Keratinocyte (primary cell): ENCODE measurements around the gene MED12L.

Source experiments
- CTCF ChIP-seq, 3 experiments: IDR thresholded peaks in 1 of 3; conservative IDR thresholded peaks in 1 of 3; optimal IDR thresholded peaks in 1 of 3; 2 replicates in 2 of 3; 3 replicates in 1 of 3; pipeline versions ENCODE3 to v1.5.1; 2011; ENCODE audit warnings: low read length in 3 of 3, mild to moderate bottlenecking in 3 of 3, moderate library complexity in 2 of 3, control low read depth in 1 of 3, inconsistent platforms in 1 of 3; ENCODE audit not compliant: insufficient read depth in 2 of 3; ENCODE audit errors: extremely low read depth in 1 of 3
- EZH2 ChIP-seq: IDR thresholded peaks from one replicate; pipeline ENCODE4 v1.6.1; 2012; ENCODE audit warnings: inconsistent platforms, mild to moderate bottlenecking, low read length, moderate library complexity

- TF ChIP-seq EZH2 = peak; percentile 86
- TF ChIP-seq CTCF (optimal IDR thresholded peaks at IDR 0.05 in 1 of 3, IDR thresholded peaks at IDR 0.05 in 1 of 3, conservative IDR thresholded peaks at IDR 0.05 in 1 of 3; ENCODE audit: extremely low read depth in 1 of 3, insufficient read depth in 2 of 3, low read length in 3 of 3) = no peak
Observed at GRCh38 chr3:151087648-151088047, 2.2 kb downstream of the MED12L start.
